HG02870 (cell line): Measurements from ENCODE around the gene LOXL1.
"Not testable (repeated sequence)": the region's sequence is repeated elsewhere in the genome, so short reads cannot be mapped to it uniquely, and the experiment has no call there.

ENCODE experiments used
- ATAC-seq: cut with Tn5 transposase; IDR thresholded peaks from one replicate; pipeline ENCODE4 v1.9.1; 2021; ENCODE audit warnings: mild to moderate bottlenecking, moderate library complexity; ENCODE audit not compliant: unreplicated experiment

LOXL1 gene

GRCh38 chr15:73972984-73973682 is 46.9 kb downstream of the LOXL1 start:
- no peak for ATAC-seq

GRCh38 chr15:73973683-73974200 is 47.5 kb downstream of the LOXL1 start:
- not testable (repeated sequence) for ATAC-seq

- not testable (repeated sequence) for ATAC-seq
Observed at GRCh38 chr15:73975440-73976125, 49.3 kb downstream of the LOXL1 start.

DNA sequence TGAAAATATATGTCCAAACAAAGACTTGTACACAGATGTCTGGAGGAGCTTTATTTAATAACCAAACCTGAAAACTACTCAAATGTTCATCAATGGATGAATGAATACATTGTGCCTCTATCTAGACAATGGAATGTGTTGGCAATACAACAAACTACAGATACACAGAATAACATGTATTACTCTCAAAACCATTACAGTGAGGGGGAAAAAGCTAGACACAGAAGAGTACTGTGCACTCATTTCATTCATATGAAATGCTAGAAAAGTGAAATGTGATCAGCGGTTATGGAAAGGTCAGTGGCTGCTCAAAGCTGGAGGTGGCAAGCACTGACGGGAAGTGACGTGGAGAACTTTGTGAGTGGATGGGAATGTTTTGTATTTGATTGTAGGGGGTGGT is 52.6 kb downstream of the LOXL1 start:
- no peak for ATAC-seq

DNA sequence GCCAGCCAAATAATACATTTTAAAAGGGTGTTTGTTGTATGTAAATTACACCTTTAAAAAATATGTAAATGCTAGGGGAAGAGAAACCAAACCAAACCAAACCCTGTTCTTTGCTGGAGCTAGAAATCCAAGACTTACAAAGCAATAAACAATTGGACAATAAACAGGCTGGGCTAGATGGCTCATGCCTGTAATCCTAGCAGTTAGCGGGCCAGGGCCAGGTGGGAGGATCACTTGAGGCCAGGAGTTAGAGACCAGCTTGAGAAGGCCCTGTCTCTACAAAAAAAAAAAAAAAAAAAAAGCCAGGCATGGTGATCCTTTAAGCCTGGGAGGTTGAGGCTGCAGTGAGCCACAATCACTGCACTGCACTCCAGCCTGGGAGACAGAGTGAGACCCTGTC is 53.4 kb downstream of the LOXL1 start:
- no peak for ATAC-seq

DNA sequence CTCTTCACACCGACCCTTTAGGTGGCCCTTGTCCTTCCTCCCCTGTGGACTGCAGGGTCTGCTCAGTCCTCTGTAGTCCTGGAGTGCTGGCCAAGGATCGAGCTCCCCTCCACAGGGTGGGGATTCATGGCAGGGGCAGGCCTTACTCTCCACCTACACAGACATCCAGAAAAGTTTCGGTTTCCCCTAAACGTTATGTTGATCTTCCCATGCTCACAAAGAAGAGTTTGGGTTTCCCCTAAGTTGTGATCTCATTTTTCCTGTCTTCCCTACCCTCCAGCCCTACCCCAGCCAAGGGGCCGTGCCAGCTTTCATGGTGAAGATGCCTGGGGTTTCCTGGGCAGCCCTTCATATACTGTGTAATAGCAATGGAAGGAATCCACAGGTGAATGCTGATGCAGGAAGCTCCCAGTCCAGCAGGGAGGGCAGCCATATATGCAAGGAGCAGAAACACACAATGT is 55.5 kb downstream of the LOXL1 start:
- ATAC-seq: no peak

GRCh38 chr15:73982222-73982962 is 56.1 kb downstream of the LOXL1 start:
- ATAC-seq: no peak

DNA sequence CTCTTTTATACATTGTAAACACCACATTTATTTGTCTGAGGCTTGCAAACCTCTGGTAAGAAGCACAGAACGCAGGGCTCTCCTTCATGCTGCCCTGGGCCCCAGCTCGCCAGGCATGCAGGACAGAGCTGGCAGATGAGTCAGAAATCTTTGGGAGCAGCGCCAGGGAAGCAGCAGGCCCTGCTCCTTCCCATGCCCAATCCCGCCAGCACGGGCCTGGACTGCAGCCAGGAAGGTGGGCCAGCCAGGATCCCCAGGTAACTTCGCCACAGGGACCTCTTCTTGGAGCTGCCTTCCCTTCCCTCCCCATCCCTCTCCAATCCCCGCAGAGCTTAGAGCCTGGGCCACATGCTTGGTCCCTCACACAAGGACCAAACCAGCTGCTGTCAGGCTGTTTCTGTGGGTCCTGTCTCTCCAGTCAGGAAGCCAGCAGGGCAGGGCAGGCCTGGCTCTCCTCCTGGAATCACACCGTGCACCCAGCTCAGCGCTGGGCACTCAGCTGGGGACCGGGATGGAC is 57.0 kb downstream of the LOXL1 start:
- no peak for ATAC-seq

DNA sequence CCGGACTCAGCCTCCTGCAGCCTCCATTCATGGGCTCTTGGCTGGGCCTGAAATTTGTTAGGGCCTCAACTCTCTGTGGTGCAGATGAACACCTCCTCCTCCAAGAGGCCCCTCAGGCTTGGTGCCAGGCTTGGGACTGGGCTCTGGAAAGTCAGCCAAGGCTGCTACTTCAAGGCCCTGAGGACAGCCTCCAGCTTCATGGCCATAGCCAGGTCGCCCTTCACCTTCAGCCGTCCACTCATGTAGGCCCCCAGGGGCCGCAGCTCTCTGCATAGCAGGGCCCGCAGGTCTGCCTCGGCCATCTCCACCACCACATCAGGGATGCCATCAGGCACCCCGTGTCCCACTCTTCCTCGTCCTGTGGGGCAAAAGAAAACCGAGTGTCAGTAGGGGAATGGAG is 57.5 kb downstream of the LOXL1 start:
- ATAC-seq: no peak

DNA sequence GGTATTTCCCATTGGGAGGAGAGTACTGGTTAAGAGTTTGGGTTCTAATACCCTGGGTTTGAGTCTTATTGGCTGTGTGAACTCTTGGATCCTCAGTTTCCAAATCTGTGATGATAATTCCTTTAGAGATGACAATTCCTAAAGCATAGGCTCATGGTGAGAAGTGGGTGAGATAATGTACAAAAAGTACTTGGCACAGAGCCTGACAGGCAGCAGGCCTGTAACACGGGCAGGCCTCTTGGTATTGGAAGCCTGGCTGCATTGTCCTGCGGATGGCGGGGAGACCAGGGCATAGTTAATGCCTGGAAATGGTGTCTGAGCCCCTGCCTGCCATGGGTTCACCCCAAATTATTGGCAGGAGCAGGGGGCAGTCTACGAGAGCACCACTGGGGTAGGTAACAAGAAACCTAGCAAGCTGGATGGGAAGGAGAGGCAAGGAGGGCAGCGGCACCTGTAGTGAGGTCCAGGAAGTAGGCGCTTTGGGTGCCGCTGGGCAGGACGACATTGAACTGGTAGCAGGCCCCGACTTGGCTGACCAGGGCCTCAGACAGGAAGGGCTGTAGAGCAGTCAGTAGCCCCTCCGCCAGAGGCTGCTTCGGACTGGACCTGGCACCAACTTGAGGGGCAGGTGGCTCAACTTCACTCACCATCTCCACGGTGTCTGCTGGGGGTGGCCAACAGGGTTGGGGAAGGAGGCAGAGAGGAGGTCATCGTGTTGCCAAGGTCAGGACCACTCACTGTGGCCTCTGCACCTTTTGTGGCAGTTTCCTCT is 58.1 kb downstream of the LOXL1 start:
- ATAC-seq: no peak

GRCh38 chr15:73985101-73985873 is 59.0 kb downstream of the LOXL1 start:
- no peak for ATAC-seq

GRCh38 chr15:73986055-73986775 is 60.0 kb downstream of the LOXL1 start:
- ATAC-seq: no peak

DNA sequence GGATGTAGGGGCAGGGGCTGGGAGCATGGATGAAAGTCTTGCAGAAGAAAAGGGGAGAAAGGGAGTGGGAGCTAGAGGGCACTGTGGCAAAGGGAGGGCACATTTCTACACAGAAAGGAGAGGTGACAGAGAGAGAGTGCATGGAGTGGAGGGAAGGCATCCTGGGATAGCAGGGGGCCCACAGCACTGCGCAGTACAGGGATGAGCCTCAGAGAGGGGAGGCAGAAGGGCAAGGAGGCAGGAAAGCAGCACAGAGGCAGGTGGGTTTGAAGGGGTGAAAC is 60.5 kb downstream of the LOXL1 start:
- no peak for ATAC-seq

- ATAC-seq: no peak
Observed at GRCh38 chr15:73987250-73987649, 61.0 kb downstream of the LOXL1 start.

DNA sequence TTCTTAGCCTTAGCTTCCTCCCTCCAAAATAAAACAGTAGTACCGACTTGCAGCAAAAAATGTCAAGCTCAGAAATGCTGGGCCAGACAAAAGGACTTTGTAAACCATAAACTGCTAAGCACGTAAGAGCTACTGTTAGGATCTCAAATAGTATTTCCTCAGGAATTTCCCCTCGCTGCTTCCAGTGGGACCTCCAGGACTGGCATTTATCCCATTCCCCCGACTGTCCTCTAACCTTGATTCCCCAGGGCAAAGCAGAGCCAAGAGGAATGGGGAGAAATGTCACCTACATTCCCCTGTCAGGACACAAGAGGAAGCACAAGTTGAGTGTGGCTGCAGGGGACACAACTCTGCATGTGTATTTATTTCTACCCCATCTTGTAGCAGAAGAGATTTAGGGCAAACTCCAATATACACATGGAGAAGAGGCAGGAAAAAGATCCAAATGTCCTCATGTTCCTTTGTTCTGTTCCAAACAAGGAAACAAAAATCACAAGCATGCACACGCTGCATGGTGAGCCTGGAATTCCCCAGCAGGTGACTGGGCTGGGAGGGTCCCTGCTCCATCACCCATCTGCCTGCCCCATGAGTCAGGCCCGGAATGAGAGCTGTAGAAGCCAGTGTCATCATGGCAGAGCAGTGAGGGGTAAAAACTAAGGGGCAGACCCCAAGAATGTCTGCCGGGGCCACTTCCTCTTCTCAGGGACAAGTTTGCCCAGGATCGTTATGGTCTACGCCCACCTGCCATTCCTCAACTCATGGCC is 61.6 kb downstream of the LOXL1 start:
- ATAC-seq: no peak

GRCh38 chr15:73988445-73988969 is 62.2 kb downstream of the LOXL1 start:
- ATAC-seq: no peak

DNA sequence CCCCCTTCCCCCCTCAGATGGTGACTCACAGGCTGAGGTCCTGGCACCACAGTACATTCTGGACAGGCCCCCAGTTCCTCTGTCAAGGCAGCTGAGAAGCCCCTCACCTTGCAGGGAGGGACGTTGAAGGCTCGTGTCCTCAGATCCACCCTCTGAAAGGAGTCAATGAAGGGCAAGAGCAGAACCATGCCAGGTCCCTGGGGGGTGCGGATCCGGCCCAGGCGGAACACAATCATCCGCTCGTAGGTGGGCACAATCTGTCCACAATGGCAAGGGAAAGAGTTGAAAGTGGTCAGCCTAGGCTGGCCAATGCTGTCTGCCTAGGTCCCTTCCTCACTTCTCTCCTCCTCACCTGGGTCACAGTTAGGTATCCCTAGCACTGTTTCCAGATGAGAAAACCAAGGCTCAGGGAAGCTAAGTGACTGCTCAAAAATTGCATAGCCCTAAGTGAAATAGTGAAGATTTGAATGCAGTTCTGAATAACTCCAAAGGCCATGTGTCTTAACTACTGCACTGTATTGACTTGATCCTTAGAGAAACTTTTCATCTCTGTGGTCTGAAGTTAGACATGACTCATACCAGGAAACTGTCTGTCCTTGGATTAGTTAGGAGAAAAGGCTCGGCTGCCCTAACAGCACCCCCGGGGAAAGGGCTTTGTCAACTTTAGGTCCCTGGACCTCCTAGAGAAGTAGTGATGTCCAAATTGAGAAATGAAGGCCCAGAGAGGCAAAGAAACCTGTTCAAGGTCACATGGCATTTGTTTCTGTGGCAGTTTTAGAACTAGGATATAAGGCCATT is 62.9 kb downstream of the LOXL1 start:
- no peak for ATAC-seq
